ENCODE data around the gene BTBD16. TPM values are rescaled to one million over a fixed set of nuclear protein-coding genes. Genes with fewer than 3 reads are reported as not detected.

Gene BTBD16
- total RNA-seq, 2 donors from 2014 or later, result not detected

- Histone ChIP-seq H3K27me3 (no peaks in the 10 kb centered on the region), H3K4me1 (no peaks in the 10 kb centered on the region), H3K9me3 (no peaks in the 10 kb centered on the region), H3K4me3 (no peak overlapping the region), H3K27ac (no peak overlapping the region), H3K36me3 (replicated peaks in 1 of 2; ENCODE audit: insufficient read depth in 1 of 2, low read depth in 2 of 2) (no peaks in the 10 kb centered on the region)
- no peak for ATAC-seq
- intact Hi-C loops (cut with DNase I), result no loop called here
- no peak for DNase-seq
- no peak for TF ChIP-seq CTCF (IDR thresholded peaks at IDR 0.05)
- no peak for TF ChIP-seq POLR2A (IDR thresholded peaks at IDR 0.05)
- WGBS, 2 donors, result 85 to 93% methylated on average over 3 to 4 of the region's 4 CpGs
These were observed 91.0 kb downstream of the BTBD16 start for GRCh38 chr10:122362031-122362592.

- TF ChIP-seq CTCF (IDR thresholded peaks at IDR 0.05) (no peak), POLR2A (IDR thresholded peaks at IDR 0.05) (no peak)
- Histone ChIP-seq H3K4me1 (no peaks in the 10 kb centered on the region), H3K27me3 (no peaks in the 10 kb centered on the region), H3K4me3 (no peak overlapping the region), H3K36me3 (replicated peaks in 1 of 2; ENCODE audit: insufficient read depth in 1 of 2, low read depth in 2 of 2) (no peaks in the 10 kb centered on the region), H3K27ac (no peak overlapping the region), H3K9me3 (no peaks in the 10 kb centered on the region)
- intact Hi-C loops (cut with DNase I), result no loop called here
- 33 to 38% methylated on average over 2 of the region's 2 CpGs for WGBS, 2 donors
- ATAC-seq (no peak), DNase-seq (no peak)
These were observed 91.5 kb downstream of the BTBD16 start for GRCh38 chr10:122362621-122363020.

- H3K4me1 ChIP-seq, result no peaks in the 10 kb centered on the region
- H3K36me3 ChIP-seq (replicated peaks in 1 of 2; ENCODE audit: insufficient read depth in 1 of 2, low read depth in 2 of 2), result no peaks in the 10 kb centered on the region
- 80 to 88% methylated on average over 2 of the region's 2 CpGs for WGBS, 2 donors
- ATAC-seq (no peak), DNase-seq (no peak)
- H3K4me3 ChIP-seq, result no peak overlapping the region
- H3K9me3 ChIP-seq, result no peaks in the 10 kb centered on the region
- no peaks in the 10 kb centered on the region for H3K27me3 ChIP-seq
- intact Hi-C loops (cut with DNase I), result no loop called here
- TF ChIP-seq POLR2A (IDR thresholded peaks at IDR 0.05) (no peak), CTCF (IDR thresholded peaks at IDR 0.05) (no peak)
- no peak overlapping the region for H3K27ac ChIP-seq
These were observed 92.2 kb downstream of the BTBD16 start for GRCh38 chr10:122363311-122363710.

- no peaks in the 10 kb centered on the region for H3K4me1 ChIP-seq
- H3K36me3 ChIP-seq (replicated peaks in 1 of 2; ENCODE audit: insufficient read depth in 1 of 2, low read depth in 2 of 2), result no peaks in the 10 kb centered on the region
- WGBS, 2 donors, result 76 to 78% methylated on average over 6 of the region's 6 CpGs
- no peaks in the 10 kb centered on the region for H3K9me3 ChIP-seq
- DNase-seq (no peak), ATAC-seq (no peak)
- H3K27me3 ChIP-seq, result no peaks in the 10 kb centered on the region
- no peak overlapping the region for H3K4me3 ChIP-seq
- intact Hi-C loops (cut with DNase I), result no loop called here
- H3K27ac ChIP-seq, result no peak overlapping the region
- no peak for TF ChIP-seq CTCF (IDR thresholded peaks at IDR 0.05)
- no peak for TF ChIP-seq POLR2A (IDR thresholded peaks at IDR 0.05)
These were observed 92.8 kb downstream of the BTBD16 start for GRCh38 chr10:122363722-122364463.

Data from body of pancreas (tissue), 4 donors.